Upper lobe of left lung (tissue), 4 donors: ENCODE results near the gene IL4R.

ENCODE experiments used
- EP300 ChIP-seq, 4 donors: sonication (generic); formaldehyde crosslinking; IDR thresholded peaks; one replicate each; pipeline ENCODE4 v1.5.1; 2017; ENCODE audit warnings: antibody characterized with exemption in 4 of 4, control low read depth in 2 of 4
- TF ChIP-seq, protein P1 (sequence below), 6 experiments: fragments of 450-650 bp in 4 of 6; fragments of 200-600 bp in 2 of 6; sonication (generic) in 2 of 6; IDR thresholded peaks; one replicate each; pipeline ENCODE4 v1.5.1; 2016 to 2019; ENCODE audit warnings: antibody characterized with exemption in 6 of 6

DNA sequence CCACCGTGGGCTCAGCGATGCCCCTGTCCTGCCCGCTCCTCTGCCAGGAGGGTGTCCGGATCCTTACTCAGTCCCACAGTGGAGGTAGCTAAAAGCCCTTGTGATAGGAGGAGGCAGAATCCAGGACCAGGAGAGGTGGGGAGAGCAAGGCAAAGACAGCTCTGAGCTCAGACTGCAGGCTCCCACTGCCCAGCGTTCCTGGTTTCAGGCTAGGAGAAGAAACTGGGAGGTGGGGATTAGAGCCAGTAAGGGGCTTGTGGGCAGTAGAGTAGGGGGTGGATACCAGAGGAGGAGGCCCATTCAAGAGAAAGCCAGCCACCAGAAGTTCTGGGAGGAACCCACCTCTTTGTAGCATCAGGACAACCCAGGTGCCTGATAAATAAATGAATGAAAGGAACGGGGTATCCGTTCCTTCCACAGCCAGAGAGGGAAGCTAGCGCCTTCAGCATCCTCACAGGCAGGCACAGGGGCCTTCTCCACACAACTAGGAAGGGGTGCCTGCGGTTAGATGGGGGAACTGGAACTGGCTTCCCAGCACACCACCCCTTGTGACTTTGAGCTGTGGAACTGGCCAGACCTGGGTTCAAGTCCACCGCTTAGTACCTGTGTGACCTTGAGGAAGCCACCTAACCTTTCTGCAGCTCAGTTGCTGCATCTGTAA lies 90.5 kb downstream of the IL4R start:
- no peak for TF ChIP-seq EP300 (IDR thresholded peaks at IDR 0.05)
- TF ChIP-seq, protein P1, sequence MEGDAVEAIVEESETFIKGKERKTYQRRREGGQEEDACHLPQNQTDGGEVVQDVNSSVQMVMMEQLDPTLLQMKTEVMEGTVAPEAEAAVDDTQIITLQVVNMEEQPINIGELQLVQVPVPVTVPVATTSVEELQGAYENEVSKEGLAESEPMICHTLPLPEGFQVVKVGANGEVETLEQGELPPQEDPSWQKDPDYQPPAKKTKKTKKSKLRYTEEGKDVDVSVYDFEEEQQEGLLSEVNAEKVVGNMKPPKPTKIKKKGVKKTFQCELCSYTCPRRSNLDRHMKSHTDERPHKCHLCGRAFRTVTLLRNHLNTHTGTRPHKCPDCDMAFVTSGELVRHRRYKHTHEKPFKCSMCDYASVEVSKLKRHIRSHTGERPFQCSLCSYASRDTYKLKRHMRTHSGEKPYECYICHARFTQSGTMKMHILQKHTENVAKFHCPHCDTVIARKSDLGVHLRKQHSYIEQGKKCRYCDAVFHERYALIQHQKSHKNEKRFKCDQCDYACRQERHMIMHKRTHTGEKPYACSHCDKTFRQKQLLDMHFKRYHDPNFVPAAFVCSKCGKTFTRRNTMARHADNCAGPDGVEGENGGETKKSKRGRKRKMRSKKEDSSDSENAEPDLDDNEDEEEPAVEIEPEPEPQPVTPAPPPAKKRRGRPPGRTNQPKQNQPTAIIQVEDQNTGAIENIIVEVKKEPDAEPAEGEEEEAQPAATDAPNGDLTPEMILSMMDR (IDR thresholded peaks at IDR 0.05), result no peak
